Activated CD4-positive, alpha-beta T cell treated with anti-CD3 and anti-CD28 coated beads for 1 hour (primary cell): ENCODE results near the gene GALM.
"Not testable (repeated sequence)": the region's sequence is repeated elsewhere in the genome, so short reads cannot be mapped to it uniquely, and the experiment has no call there.

ENCODE experiments used
- DNase-seq: peaks from one replicate; pipeline ENCODE4 v3.0.0-alpha.2; 2020

Gene GALM

DNA sequence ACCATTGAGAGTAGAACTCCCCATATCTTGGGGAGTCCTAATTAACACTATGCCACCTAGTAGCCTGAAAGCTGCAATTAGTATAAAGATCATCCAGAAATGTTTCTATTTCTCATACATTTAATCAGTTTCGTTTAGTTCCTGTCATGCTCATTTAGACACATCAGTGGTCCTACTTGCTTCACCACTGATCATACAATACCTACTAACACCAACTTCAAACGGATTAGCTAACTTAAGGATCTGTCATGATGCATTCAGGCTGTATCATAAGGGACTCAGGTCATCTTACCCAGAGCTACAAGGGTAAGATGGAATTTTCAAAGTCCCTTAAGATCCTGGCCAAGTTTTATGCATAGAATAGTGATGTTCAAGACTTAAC is 78.5 kb downstream of the GALM start:
- no peak for DNase-seq

DNA sequence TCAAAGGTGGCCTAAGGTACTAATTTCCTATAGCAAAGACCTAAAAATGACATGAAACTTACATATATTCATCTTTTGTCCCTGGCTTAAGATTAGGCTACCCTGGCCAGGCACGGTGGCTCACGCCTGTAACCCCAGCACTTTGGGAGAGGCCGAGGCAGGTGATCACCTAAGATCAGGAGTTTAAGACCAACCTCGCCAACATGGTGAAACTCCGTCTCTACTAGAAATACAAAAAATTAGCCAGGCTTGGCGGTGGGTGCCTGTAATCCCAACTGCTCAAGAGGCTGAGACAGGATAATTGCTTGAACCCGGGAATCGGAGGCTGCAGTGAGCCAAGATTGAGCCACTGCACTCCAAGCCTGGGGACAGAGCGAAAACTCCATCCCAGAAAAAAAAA is 79.4 kb downstream of the GALM start:
- no peak for DNase-seq

DNA sequence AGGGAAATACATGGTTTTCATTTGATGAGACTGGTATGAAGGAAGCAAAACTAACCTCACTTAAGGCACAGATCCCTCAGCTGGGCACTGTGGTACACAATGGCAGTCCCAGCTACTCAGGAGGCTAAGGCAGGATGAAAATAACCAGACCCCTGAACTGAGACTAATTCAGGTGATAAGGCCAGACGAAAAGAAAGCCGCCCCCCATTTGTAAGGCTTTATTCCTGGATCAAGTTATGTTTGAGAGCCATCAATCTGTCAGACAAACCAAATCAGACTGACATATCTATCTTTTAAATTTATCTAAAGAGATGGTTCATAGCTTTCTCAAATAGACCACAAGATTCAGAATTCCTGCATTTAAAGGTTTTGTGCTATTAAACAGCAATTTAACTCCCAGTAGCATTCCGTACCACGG is 81.1 kb downstream of the GALM start:
- no peak for DNase-seq

DNA sequence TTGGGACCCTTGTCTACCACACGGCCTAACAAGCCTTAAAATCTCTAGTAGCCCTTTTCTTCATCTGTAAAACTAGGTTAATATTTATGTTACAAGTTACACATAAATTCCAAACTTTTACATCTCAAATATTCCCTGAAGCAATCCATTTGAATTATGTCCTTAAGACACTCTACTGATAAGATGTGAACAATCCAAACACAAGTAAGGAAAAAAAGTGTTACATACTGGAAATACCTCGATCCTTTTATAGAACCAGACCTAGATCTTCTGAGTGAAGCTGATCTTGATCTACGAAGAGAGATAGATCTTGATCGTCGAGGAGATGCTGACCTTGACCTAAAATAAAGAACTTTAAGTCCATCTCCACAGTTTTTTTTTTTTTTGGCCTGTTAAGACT is 81.9 kb downstream of the GALM start:
- DNase-seq: no peak

DNA sequence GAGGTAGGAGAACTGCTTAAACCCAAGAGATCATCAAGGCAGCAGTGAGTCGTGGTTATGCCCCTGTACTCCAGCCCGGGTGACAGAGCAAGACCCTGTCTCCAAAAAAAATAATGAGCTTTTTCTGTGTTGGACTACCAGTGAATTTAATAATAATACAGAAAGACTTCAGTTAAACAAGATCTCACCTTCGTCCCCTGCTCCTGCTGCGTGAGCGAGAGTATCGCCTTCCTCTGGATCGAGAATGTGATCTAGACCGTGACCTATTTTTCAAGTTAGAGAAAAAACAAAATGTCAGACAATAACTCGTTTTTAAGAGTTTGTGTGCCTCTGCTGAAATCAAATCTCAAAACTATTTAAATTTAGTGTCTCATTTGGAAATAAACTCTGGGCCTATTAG is 82.5 kb downstream of the GALM start:
- no peak for DNase-seq

DNA sequence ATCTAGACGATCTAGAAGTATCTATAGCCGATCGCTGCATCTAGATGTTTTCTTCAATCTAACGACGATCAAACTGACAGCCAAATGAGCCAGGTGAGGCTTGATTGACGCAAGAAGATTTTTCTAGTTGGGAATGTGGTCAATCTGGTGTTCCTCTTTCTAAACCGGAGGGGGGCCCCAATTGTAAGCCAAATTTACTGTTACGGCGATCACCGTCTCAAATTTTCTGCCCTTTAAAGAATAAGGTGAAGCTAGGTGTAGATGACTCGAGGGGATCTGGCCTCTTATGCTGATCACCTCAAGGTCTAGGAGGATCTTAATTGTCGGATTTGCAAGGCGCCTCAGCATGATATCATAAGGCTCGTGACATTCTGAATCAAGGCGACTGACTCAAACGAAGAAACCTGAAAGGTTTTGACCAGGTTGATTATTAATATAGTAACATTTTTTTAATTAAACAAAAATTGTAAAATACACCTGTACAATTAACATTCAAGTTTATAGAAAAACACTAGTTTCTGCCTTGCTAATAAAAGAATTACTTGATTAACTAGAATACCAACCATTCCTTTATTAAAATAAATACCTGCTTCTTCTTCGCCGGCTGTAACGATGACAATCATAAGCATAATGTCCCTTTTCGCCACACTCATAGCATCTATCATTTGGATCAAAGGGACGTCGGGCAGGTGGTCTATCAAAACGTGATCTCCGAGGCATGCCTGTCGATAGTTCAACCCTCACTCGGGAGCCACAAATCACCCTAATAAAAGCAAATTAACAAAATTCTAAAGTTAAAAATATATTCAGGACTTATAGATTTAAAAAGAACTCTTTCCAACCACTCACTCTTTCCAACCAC is 83.3 kb downstream of the GALM start:
- DNase-seq: no peak

DNA sequence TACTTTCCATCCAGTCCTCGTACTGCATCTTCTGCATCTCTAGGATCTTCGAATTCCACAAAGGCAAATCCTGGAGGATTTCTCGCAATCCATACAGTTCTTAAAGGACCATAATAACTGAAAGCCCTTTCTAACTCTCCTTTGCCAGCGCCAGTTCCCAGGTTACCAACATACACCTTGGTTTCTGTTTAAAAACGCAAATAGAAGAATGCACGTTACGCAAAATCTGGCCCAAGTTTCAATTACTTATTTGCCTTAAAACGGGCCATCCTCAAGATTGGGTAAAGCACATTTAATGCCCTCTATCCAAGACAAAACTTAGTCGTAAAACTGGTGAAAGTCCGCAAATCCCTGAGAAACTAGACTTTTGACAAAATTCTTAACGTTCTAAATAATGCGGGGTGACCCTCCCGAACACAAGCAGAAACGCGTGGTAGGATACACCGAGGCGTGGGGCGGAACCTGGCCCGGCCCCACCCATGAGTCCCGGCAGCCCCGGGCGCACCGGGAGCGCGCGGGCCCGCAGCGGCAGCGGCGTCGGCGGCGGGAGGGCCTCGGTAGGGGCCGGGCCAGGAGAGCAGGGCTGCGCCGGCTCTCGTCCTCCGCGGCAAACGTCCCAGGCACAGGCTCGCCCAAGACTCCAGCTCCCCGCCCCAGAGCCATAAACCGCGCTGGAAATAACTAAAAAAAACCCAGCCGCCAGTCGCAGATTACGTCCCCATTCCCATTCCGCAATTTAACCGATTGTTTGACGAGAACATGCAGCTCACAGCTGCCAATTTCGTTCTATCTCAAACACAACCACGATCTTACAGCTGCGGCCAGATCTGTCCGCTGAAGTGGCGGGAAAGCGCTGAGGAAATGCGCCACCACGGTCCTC is 84.3 kb downstream of the GALM start:
- DNase-seq: peak; percentile 25

DNA sequence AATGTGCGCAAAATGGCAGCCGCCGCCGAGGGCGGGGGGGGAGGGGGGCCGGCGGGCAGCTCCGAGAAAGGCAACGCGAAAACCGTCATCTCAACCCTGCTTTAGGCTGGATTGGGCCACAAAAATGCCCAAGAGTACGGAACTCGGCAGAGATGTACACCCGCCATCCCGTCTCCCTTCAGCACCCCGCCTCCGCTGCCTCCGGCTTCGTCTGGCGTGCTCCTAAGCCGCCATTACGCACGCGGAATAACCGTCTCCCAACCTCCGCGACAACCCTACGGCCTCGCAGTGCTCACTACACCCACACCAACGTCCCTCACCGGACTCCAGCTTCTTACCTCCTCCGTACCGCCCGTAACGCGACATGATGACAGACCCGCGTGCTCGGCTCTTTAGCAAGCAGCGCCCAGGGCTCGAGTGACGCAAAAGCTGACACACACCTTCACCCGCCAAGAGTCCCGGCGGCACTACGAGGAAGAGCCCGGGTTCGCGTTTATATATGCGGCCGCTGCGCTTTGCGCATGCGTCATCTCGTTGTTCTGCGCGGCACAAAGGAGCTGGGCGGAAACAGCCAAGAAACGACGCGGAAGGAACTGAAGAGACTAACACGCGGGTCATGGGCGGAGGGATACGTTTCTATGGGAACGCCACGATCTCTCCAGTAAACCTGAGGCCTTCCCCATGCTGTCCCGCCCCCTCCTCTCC is 85.1 kb downstream of the GALM start, which contains the start of gene SRSF7:
SRSF7 (minus strand) TSS at position 471 of the 705 bp plus-strand sequence; CDS start at position 366, 105 bp downstream.
- DNase-seq: peak; percentile 98

DNA sequence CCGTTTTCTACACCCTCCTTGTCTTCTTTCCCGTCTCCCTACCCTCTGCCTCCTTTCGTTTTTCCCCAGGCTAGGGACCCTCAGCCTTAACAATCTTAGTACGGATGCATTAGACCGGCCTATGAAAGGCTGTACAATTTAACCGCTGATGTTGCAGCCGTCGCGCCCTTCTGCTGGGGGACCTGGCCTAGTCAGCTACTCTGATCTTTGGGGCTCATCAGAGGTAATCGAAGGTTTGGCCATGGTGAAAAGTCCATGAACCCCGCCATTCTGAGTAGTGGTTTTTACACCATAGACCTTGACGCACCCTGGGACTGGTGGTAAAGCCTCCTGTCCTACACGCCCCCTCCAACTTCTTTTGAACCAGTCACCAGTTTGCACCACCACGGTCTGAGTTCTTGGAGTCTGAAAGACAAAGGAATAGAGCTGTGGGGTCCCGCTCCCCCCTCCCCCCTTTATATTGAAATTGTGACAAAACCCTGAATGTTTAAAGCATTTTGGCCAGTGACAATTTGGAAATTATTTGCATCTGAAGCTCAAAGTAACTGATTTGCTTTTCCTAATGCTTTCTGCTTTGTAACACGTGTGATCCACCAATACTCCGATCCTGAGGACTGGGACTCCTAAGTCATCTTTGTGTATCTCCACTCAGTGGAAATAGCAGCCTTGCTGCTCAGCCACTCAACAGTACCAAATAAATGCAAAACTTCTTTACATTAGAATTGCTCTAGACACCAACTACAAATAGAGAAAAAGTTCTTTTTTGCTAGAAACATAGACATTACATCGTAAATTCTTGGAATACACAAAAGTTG is 85.9 kb downstream of the GALM start:
- no peak for DNase-seq

DNA sequence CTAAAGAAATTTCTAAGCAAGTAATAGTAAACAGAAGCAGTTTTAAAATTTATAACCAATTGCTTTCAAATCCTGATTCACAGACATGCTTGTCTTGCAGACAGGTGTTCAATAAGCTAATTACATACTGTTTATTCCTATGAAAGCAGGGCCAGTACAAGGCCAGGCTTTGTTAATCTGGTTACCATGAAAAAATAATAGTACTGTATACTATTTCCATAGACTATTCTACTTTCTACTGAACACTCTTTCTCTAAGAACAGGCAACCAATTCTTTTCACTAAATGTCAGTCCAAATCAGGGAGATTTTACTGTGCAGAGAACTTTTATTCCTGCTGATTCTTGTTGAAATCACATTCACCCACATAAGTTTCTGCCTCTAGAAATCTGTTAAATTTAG is 88.1 kb downstream of the GALM start:
- no peak for DNase-seq

DNA sequence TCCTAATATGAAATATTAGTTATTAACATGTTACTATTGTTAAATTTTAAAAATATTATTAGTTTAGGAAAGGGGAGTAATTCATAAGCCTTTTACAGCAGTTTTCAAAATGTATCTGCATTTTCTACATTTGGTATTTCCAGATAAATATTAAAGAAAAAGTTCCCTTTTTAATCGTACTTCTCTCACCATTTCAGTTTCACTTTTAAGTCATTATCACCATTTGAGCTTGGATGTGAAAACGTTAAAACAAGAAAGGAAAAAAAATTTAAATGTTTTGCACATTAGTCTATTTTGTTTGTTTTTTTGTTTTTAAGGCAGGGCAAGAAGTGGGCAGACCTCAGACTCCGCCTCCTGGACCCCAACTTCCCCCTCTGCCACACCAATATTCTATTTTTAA is 88.6 kb downstream of the GALM start:
- DNase-seq: no peak

DNA sequence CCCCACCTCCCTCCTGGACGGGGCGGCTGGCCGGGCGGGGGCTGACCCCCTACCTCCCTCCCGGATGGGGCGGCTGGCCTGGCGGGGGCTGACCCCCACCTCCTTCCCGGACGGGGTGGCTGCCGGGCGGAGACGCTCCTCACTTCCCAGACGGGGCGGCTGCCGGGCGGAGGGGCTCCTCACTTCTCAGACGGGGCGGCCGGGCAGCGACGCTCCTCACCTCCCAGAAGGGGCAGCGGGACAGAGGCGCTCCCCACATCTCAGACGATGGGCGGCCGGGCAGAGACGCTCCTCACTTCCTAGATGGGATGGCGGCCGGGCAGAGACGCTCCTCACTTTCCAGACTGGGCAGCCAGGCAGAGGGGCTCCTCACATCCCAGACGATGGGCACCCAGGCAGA is 90.0 kb downstream of the GALM start:
- not testable (repeated sequence) for DNase-seq

DNA sequence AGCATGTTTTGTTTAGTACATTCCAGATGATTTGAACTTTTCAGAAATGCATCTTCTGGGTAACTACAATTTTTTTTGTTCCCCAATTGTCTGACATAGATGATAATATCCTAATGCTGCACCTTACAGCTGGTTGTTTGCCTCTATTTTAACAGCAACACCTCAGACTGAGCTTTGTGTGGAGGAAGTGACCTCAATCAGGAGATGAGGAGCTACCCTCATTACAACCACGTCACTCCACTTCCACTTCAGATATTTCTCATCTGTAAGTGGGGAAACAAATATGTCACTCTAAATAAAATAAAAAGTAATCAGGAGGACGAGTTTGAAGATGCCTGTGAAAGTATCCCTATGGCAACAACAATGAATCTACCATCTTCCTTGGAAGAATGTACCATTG is 97.3 kb downstream of the GALM start:
- DNase-seq: no peak

DNA sequence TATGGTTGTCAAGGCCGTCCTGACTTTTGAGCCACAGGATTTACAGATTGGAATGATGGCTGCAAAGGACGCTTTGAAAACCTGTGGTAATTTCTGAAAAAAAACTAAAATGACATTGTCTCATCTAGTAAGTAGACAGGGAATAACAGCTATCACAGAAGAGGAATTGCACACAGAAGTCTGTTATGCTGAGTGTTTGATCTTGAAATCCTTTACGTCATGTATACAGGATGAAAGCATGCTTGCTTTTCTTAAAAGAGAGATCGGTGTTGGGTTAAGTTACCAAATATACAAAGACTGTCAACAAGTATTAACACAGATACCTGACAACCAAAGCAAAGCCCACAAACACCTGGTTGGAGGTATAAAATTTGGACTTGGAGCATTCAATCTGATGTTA is 97.8 kb downstream of the GALM start:
- DNase-seq: no peak

DNA sequence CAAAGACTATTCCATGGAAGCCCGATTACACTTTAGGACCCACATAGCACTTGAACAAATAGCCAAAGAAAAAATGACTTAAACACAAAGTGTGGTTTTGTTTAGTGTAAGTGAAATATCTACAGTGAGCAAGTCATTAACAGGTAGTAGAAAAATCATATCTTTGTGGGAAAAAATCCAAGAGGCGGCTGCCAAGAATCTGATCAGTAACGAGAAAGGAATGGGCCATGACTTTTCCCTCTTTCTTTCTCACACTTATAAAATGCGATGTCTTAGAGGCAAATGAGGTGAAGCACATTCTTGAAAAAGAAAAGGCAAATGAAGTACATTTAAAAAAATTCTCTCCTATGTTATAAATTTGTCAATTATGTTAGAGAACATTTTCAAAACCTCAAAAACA is 99.2 kb downstream of the GALM start:
- no peak for DNase-seq

DNA sequence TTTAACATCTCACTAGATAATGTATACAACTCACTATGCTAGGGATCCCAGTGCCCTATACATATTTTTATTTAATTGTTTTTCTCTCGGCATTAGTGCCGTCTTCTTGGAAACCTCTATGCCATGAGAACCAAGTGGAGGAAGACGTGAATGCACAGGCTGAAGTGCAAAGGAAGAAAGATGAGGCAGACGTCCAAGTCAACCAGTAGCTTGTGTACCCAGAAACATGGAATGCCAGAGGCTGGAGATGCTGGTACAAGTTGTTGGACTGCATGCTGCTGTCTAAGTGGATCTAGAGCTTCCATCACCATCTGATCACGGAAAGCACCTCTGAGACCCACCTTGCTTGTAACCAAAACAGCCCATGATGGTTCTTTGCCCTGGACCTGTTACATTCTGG is 99.6 kb downstream of the GALM start:
- DNase-seq: no peak

DNA sequence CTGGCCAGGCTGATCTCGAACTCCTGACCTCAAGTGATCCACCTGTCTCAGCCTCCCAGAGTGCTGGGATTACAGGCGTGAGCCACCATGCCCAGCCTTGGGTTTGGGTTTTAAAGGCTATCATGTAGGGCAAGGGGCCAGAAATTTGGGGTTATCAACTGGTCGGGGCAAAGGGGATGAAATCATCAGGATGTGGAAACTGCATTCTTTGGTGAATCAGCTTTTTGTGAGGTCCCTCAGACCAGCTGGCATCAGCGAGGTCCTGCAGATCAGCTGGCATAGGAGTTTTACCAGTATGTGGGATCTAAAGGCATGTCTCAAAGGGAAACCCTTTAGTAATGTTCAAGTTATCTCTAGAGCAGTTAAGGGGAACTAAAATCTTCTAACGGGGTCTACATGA is 105.7 kb downstream of the GALM start:
- DNase-seq: no peak

DNA sequence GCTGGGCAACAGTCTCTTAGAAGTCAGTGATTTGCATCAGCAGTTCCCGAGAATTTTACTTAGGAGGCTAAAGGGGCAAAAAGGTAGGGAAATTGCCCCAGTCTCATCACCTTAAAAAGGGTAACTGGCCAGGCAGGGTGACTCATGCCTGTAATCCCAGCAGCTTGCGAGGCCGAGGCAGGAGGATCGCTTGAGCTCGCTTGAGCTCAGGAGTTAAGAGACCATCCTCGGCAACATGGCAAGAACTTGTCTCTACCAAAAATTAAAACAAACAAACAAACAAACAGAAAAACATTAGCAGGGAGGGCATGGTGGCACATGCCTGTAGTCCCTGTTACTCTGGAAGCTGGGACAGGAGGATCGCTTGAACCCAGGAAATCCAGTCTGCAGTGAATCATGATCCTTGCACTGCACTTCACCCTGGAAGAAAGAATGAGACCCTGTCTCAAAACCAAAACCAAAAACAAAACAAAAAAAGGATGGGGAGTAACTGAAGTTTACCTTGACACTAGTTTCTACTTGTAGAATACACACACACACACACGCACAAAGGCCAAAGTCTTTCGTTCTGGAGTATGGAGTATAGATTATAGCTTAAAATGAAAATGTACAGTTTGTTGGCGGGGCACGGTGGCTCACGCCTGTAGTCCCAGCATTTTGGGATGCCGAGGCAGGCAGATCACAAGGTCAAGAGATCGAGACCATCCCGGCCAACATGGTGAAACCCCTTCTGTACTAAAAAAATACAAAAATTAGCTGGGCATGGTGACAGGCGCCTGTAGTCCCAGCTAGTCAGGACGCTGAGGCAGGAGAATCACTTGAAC is 109.4 kb downstream of the GALM start:
- DNase-seq: no peak

DNA sequence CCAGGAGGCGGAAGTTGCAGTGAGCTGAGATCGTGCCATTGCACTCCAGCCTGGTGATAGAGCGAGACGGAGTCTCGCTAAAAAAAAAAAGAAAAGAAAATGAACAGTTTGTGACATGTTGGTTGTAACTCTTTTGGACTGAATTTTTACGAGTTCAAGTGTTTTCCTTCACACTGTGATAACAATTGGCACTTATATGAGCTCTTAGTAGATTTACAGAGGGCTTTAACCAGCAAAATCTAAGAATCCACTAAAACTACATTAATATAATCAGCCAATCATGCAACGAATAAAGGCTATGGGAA is 110.0 kb downstream of the GALM start:
- DNase-seq: no peak

DNA sequence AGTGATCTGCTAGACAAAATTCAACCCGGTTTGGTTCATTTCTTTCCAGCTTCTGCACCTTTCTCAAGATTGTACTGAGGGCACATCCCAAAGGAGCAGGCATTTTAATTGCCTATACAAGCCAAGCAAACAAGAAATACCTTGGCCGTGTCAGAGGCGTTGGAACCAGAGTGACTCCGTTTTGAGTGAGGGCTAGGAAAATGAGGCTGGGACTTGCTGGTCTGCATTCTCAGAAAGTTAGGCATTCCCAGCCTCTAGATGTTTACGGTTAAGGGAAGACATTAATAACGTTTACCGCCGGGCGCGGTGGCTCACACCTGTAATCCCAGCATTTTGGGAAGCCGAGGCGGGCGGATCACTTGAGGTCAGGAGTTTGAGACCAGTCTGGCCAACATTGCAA is 110.6 kb downstream of the GALM start:
- no peak for DNase-seq

DNA sequence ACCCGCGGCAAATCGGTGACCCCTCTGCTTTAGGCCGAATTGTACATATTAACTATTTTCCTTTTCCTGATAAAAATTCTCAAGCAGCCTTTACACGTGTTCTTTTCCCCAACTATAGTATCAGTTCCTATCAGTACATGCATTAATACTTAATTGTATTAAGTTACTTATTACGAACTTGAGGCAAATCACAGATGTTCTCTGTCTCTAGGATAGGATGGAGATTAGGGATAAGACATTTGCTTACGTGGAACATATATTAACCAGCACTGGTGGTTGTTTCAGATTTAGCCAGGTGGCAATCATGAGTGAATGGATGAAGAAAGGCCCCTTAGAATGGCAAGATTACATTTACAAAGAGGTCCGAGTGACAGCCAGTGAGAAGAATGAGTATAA is 112.8 kb downstream of the GALM start:
- no peak for DNase-seq

DNA sequence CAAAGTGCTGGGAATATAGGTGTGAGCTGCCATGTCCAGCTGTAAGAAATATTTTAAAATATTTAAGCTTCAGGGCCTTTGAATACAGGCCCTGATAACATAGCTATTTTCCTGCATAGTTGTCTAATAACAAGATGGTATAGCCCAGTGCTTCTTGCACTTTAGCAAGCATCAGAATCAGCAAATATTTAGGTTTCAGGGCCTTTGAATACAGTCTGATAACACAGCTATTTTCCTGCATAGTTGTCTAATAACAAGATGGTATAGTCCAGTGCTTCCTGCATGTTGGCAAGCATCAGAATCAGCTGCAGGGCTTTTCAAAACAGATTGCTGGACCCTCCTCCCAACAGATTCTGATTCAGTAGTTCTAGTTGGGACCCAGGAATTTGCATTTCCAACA is 117.7 kb downstream of the GALM start:
- no peak for DNase-seq
